Astrocyte (in vitro differentiated cells and primary cell): ENCODE measurements around the gene FRY. TPM values are rescaled to one million over a fixed set of nuclear protein-coding genes. Genes with fewer than 3 reads are reported as not detected.

Source experiments
- DNase-seq: peaks from one replicate; pipeline ENCODE4 v3.0.0-alpha.2; 2010; ENCODE audit warnings: low read depth
- FAIRE-seq: peaks from 2 replicates; lab custom pipeline; 2011; peaks lifted over from hg19 to GRCh38; lab: Jason Lieb, UNC
- H2AFZ ChIP-seq: 2 replicates; pipeline ENCODE4 v1.6.0; 2012; ENCODE audit warnings: low read depth, low read length, inconsistent platforms
- H3K27ac ChIP-seq: 2 replicates; pipeline ENCODE4 v1.5.1; 2011; ENCODE audit warnings: low read depth, low read length, inconsistent platforms
- H3K27me3 ChIP-seq: 2 replicates; pipeline ENCODE4 v1.6.0; 2011; ENCODE audit warnings: low read length, inconsistent platforms; ENCODE audit not compliant: insufficient read depth
- H3K36me3 ChIP-seq: 2 replicates; pipeline ENCODE4 v1.5.1; 2011; ENCODE audit warnings: low read length, inconsistent platforms; ENCODE audit not compliant: insufficient read depth
- H3K4me1 ChIP-seq: 2 replicates; pipeline ENCODE4 v1.5.1; 2011; ENCODE audit warnings: low read length, inconsistent platforms; ENCODE audit not compliant: insufficient read depth
- H3K4me2 ChIP-seq: 2 replicates; pipeline ENCODE4 v1.6.0; 2012; ENCODE audit warnings: low read length, inconsistent platforms
- H3K4me3 ChIP-seq: 2 replicates; pipeline ENCODE4 v1.5.1; 2011; ENCODE audit warnings: low read depth, mild to moderate bottlenecking, low read length, inconsistent platforms; ENCODE audit not compliant: insufficient read depth
- H3K79me2 ChIP-seq: 2 replicates; pipeline ENCODE4 v1.6.0; 2012; ENCODE audit warnings: mild to moderate bottlenecking, low read length, inconsistent platforms; ENCODE audit not compliant: insufficient read depth
- H3K9ac ChIP-seq: 2 replicates; pipeline ENCODE4 v1.6.0; 2012; ENCODE audit warnings: mild to moderate bottlenecking, low read length, inconsistent platforms
- H3K9me3 ChIP-seq: 2 replicates; pipeline ENCODE4 v1.5.1; 2012; ENCODE audit warnings: low read depth, mild to moderate bottlenecking, low read length, inconsistent platforms; ENCODE audit not compliant: insufficient read depth
- H4K20me1 ChIP-seq: 2 replicates; pipeline ENCODE4 v1.6.0; 2012; ENCODE audit warnings: low read length, inconsistent platforms; ENCODE audit not compliant: insufficient read depth
- H3K27ac Mint-ChIP-seq: one replicate; pipeline ENCODE4 v1.8.0; 2021; ENCODE audit warnings: mild to moderate bottlenecking, mixed read lengths; ENCODE audit not compliant: unreplicated experiment
- H3K27me3 Mint-ChIP-seq: one replicate; pipeline ENCODE4 v1.8.0; 2021; ENCODE audit warnings: low read depth, mixed read lengths; ENCODE audit not compliant: unreplicated experiment
- H3K36me3 Mint-ChIP-seq: one replicate; pipeline ENCODE4 v1.8.0; 2021; ENCODE audit warnings: low read depth, mixed read lengths; ENCODE audit not compliant: unreplicated experiment
- H3K4me1 Mint-ChIP-seq: one replicate; pipeline ENCODE4 v1.8.0; 2021; ENCODE audit warnings: low read depth, mixed read lengths; ENCODE audit not compliant: unreplicated experiment
- H3K4me3 Mint-ChIP-seq: one replicate; pipeline ENCODE4 v1.8.0; 2021; ENCODE audit warnings: mild to moderate bottlenecking, moderate library complexity, mixed read lengths; ENCODE audit not compliant: unreplicated experiment
- H3K9me3 Mint-ChIP-seq: one replicate; pipeline ENCODE4 v1.8.0; 2021; ENCODE audit warnings: mild to moderate bottlenecking, mixed read lengths; ENCODE audit not compliant: unreplicated experiment
- EZH2 ChIP-seq: IDR thresholded peaks from 2 replicates; pipeline ENCODE4 v1.6.1; 2012; ENCODE audit warnings: mild to moderate bottlenecking, low read length, inconsistent platforms; ENCODE audit not compliant: insufficient read depth
- total RNA-seq: library from RNA; stranded (reverse); gene quantifications from 2 replicates; pipeline ENCODE4 v1.2.1, GENCODE V29; 2021
- TF ChIP-seq, protein P1 (sequence below): IDR thresholded peaks from 2 replicates; pipeline ENCODE4 v1.5.1; 2011; ENCODE audit warnings: low read depth, mild to moderate bottlenecking, inconsistent platforms, low read length, moderate library complexity; ENCODE audit not compliant: insufficient read depth

The FRY gene
- total RNA-seq, 1 donor from 2014 or later, result 4.6 TPM

DNA sequence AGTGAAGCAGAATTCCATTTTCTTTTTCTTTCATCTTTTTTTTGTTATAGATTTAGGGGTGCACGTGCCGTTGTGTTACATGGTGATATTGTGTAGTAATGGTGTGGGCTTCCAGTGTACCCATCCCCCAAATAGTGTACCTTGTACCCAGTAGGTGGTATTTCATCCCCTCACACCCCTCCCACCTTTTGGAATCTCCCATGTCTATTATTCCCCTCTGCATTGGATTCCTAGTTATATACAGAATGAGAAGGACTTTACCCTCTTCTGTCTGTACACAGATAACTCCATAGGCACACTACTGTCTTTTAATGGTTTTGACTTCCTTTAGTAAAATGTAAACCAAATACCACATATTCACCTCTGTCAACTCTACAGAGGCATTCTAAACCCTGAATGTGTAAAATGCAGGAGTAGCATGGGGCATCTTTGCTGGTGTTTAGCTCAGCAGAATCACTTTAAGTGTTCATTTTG is 28.0 kb downstream of the FRY start:
- no peaks in the 10 kb centered on the region for H3K27me3 Mint-ChIP-seq
- H3K9me3 Mint-ChIP-seq, result no peaks in the 10 kb centered on the region
- FAIRE-seq, result no peak

GRCh38 chr13:32060401-32060878 is 28.9 kb downstream of the FRY start:
- Histone ChIP-seq H3K9ac (no peak overlapping the region), H2AFZ (no peak overlapping the region), H3K4me1 (no peaks in the 10 kb centered on the region), H3K9me3 (no peaks in the 10 kb centered on the region), H3K4me3 (no peak overlapping the region), H3K36me3 (no peaks in the 10 kb centered on the region), H3K27ac (no peak overlapping the region), H3K4me2 (no peak overlapping the region), H3K27me3 (no peaks in the 10 kb centered on the region), H4K20me1 (no peaks in the 10 kb centered on the region), H3K79me2 (no peaks in the 10 kb centered on the region)
- H3K27ac Mint-ChIP-seq, result no peak overlapping the region
- no peaks in the 10 kb centered on the region for H3K9me3 Mint-ChIP-seq
- no peak for FAIRE-seq
- no peak overlapping the region for H3K4me3 Mint-ChIP-seq
- TF ChIP-seq, protein P1, sequence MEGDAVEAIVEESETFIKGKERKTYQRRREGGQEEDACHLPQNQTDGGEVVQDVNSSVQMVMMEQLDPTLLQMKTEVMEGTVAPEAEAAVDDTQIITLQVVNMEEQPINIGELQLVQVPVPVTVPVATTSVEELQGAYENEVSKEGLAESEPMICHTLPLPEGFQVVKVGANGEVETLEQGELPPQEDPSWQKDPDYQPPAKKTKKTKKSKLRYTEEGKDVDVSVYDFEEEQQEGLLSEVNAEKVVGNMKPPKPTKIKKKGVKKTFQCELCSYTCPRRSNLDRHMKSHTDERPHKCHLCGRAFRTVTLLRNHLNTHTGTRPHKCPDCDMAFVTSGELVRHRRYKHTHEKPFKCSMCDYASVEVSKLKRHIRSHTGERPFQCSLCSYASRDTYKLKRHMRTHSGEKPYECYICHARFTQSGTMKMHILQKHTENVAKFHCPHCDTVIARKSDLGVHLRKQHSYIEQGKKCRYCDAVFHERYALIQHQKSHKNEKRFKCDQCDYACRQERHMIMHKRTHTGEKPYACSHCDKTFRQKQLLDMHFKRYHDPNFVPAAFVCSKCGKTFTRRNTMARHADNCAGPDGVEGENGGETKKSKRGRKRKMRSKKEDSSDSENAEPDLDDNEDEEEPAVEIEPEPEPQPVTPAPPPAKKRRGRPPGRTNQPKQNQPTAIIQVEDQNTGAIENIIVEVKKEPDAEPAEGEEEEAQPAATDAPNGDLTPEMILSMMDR, result no peak
- TF ChIP-seq EZH2, result no peak
- no peaks in the 10 kb centered on the region for H3K27me3 Mint-ChIP-seq
- H3K36me3 Mint-ChIP-seq, result no peaks in the 10 kb centered on the region
- DNase-seq, result no peak
- H3K4me1 Mint-ChIP-seq, result peaks cover 6% of the 10 kb centered on the region

More for the DNA sequence above, 28.0 kb downstream of the FRY start:
- Mint-ChIP-seq H3K27ac (no peak overlapping the region), H3K4me1 (peaks cover 6% of the 10 kb centered on the region), H3K36me3 (no peaks in the 10 kb centered on the region), H3K4me3 (no peak overlapping the region)
- H3K9ac ChIP-seq, result no peak overlapping the region
- H3K9me3 ChIP-seq, result no peaks in the 10 kb centered on the region
- H3K79me2 ChIP-seq, result no peaks in the 10 kb centered on the region
- no peaks in the 10 kb centered on the region for H3K36me3 ChIP-seq
- no peaks in the 10 kb centered on the region for H3K4me1 ChIP-seq
- no peak overlapping the region for H2AFZ ChIP-seq
- no peaks in the 10 kb centered on the region for H4K20me1 ChIP-seq
- DNase-seq, result no peak
- no peak overlapping the region for H3K27ac ChIP-seq
- no peak overlapping the region for H3K4me3 ChIP-seq
- H3K4me2 ChIP-seq, result no peak overlapping the region
- TF ChIP-seq, protein P1, result no peak
- TF ChIP-seq EZH2, result no peak
- no peaks in the 10 kb centered on the region for H3K27me3 ChIP-seq

DNA sequence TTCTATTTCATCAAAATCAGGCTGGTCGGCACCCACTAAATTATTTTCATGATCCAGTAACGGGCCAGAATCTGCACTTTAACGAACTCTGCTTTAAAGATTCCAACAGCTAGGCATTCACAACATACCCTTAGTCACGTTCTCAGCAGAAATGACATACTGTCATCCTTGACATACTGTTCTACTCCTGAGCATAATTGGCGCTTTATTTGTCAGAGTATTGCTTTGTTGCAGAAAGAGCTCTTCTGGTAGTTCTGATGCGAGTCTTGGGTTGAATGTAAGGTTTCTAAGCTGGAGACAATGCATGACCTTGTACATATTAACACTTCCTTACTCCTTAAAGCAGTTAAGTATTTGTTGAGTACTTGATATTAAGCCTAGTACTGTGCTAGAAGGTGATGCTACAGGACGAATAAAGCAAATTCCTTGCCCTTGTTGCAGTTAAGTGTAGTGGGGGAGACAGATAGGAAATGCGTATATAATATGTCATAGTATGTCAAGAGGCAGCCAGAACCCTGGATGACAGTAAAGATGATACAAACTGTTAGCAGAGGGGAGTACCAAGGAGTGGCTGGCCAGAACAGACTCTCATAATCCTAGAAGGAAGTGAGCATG is 32.2 kb downstream of the FRY start:
- peaks cover 6% of the 10 kb centered on the region for H3K4me1 Mint-ChIP-seq
- Histone ChIP-seq H3K9me3 (no peaks in the 10 kb centered on the region), H3K27me3 (no peaks in the 10 kb centered on the region), H2AFZ (no peak overlapping the region), H3K27ac (no peak overlapping the region), H4K20me1 (no peaks in the 10 kb centered on the region), H3K9ac (no peak overlapping the region), H3K4me1 (no peaks in the 10 kb centered on the region), H3K4me3 (no peak overlapping the region), H3K79me2 (no peaks in the 10 kb centered on the region), H3K36me3 (no peaks in the 10 kb centered on the region), H3K4me2 (no peak overlapping the region)
- no peak overlapping the region for H3K27ac Mint-ChIP-seq
- FAIRE-seq (no peak), DNase-seq (no peak)
- H3K9me3 Mint-ChIP-seq, result no peaks in the 10 kb centered on the region
- no peaks in the 10 kb centered on the region for H3K27me3 Mint-ChIP-seq
- no peak overlapping the region for H3K4me3 Mint-ChIP-seq
- TF ChIP-seq, protein P1, result no peak
- TF ChIP-seq EZH2, result no peak
- no peaks in the 10 kb centered on the region for H3K36me3 Mint-ChIP-seq
